K562 (cell line): ENCODE results near the gene LHB.

Source experiments
- CREM ChIP-seq: IDR thresholded peaks from 2 replicates; pipeline ENCODE4 v1.6.1; 2014; ENCODE audit warnings: antibody characterized with exemption, low read depth
- EZH2 ChIP-seq: IDR thresholded peaks from 2 replicates; pipeline ENCODE4 v1.6.1; 2012; ENCODE audit warnings: low read depth, mild to moderate bottlenecking, inconsistent platforms, low read length, borderline replicate concordance
- SIN3A ChIP-seq, 2 experiments: fragments of 150-350 bp in 1 of 2; IDR thresholded peaks; 2 replicates each; pipeline ENCODE4 v1.6.1; 2011 to 2016; ENCODE audit warnings: borderline replicate concordance in 2 of 2, low read depth in 2 of 2, low read length in 2 of 2, mild to moderate bottlenecking in 2 of 2, moderate library complexity in 2 of 2; ENCODE audit not compliant: control insufficient read depth in 1 of 2
- TRIM28 ChIP-seq: fragments of 450-650 bp; IDR thresholded peaks from 2 replicates; pipeline ENCODE4 v1.6.1; 2017
- ZKSCAN8 ChIP-seq: fragments of 200-800 bp; sonication (Bioruptor generic); IDR thresholded peaks from 2 replicates; pipeline ENCODE4 v1.6.1; 2016; ENCODE audit warnings: missing genetic modification characterization, missing compliant biosample characterization
- ZSCAN29 ChIP-seq: fragments of 450-650 bp; IDR thresholded peaks from 2 replicates; pipeline ENCODE4 v1.6.1; 2017
- TF ChIP-seq, protein P1 (sequence below): fragments of 250-450 bp; sonication (Bioruptor Pico); IDR thresholded peaks from 2 replicates; pipeline ENCODE4 v1.5.0; 2021; ENCODE audit warnings: mild to moderate bottlenecking, borderline replicate concordance
- TF ChIP-seq, protein P2 (sequence below), 2 experiments: fragments of 450-650 bp; formaldehyde crosslinking in 1 of 2; IDR thresholded peaks; 2 replicates each; pipeline versions ENCODE4 v1.4.0 to v1.6.1; 2014 to 2020; ENCODE audit warnings: mild to moderate bottlenecking in 2 of 2, borderline replicate concordance in 1 of 2, low read depth in 1 of 2
- TF ChIP-seq, protein P3 (sequence below): IDR thresholded peaks from 3 replicates; pipeline ENCODE4 v1.6.1; 2011; ENCODE audit warnings: borderline replicate concordance, mild to moderate bottlenecking; ENCODE audit not compliant: insufficient read length, insufficient read depth

GRCh38 chr19:48997972-48998371 lies 18.9 kb downstream of the LHB start:
- TF ChIP-seq ZKSCAN8 (CRISPR knock-in tag) (no peak), ZSCAN29 (no peak), EZH2 (no peak), TRIM28 (no peak), CREM (no peak), SIN3A (IDR thresholded peaks at IDR 0.05; ENCODE audit: borderline replicate concordance in 2 of 2, control insufficient read depth in 1 of 2, low read depth in 2 of 2, low read length in 2 of 2) (no peak)
- TF ChIP-seq, protein P1, sequence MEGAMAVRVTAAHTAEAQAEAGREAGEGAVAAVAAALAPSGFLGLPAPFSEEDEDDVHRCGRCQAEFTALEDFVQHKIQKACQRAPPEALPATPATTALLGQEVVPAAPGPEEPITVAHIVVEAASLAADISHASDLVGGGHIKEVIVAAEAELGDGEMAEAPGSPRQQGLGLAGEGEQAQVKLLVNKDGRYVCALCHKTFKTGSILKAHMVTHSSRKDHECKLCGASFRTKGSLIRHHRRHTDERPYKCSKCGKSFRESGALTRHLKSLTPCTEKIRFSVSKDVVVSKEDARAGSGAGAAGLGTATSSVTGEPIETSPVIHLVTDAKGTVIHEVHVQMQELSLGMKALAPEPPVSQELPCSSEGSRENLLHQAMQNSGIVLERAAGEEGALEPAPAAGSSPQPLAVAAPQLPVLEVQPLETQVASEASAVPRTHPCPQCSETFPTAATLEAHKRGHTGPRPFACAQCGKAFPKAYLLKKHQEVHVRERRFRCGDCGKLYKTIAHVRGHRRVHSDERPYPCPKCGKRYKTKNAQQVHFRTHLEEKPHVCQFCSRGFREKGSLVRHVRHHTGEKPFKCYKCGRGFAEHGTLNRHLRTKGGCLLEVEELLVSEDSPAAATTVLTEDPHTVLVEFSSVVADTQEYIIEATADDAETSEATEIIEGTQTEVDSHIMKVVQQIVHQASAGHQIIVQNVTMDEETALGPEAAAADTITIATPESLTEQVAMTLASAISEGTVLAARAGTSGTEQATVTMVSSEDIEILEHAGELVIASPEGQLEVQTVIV (CRISPR knock-in tag) = no peak
- TF ChIP-seq, protein P2, sequence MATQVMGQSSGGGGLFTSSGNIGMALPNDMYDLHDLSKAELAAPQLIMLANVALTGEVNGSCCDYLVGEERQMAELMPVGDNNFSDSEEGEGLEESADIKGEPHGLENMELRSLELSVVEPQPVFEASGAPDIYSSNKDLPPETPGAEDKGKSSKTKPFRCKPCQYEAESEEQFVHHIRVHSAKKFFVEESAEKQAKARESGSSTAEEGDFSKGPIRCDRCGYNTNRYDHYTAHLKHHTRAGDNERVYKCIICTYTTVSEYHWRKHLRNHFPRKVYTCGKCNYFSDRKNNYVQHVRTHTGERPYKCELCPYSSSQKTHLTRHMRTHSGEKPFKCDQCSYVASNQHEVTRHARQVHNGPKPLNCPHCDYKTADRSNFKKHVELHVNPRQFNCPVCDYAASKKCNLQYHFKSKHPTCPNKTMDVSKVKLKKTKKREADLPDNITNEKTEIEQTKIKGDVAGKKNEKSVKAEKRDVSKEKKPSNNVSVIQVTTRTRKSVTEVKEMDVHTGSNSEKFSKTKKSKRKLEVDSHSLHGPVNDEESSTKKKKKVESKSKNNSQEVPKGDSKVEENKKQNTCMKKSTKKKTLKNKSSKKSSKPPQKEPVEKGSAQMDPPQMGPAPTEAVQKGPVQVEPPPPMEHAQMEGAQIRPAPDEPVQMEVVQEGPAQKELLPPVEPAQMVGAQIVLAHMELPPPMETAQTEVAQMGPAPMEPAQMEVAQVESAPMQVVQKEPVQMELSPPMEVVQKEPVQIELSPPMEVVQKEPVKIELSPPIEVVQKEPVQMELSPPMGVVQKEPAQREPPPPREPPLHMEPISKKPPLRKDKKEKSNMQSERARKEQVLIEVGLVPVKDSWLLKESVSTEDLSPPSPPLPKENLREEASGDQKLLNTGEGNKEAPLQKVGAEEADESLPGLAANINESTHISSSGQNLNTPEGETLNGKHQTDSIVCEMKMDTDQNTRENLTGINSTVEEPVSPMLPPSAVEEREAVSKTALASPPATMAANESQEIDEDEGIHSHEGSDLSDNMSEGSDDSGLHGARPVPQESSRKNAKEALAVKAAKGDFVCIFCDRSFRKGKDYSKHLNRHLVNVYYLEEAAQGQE (IDR thresholded peaks at IDR 0.05; ENCODE audit: borderline replicate concordance) = 0 out of 2 replicates have a peak, but pooled peaks have one; percentile 11
- TF ChIP-seq, protein P2 (CRISPR knock-in tag; IDR thresholded peaks at IDR 0.05; ENCODE audit: low read depth) = no peak
- TF ChIP-seq, protein P3, sequence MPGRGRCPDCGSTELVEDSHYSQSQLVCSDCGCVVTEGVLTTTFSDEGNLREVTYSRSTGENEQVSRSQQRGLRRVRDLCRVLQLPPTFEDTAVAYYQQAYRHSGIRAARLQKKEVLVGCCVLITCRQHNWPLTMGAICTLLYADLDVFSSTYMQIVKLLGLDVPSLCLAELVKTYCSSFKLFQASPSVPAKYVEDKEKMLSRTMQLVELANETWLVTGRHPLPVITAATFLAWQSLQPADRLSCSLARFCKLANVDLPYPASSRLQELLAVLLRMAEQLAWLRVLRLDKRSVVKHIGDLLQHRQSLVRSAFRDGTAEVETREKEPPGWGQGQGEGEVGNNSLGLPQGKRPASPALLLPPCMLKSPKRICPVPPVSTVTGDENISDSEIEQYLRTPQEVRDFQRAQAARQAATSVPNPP = no peak
